GM19463 (cell line): ENCODE results near the gene BRICD5.

Experiments
- ATAC-seq: cut with Tn5 transposase; IDR thresholded peaks from one replicate; pipeline ENCODE4 v1.9.1; 2021; ENCODE audit warnings: mild to moderate bottlenecking, moderate library complexity; ENCODE audit not compliant: unreplicated experiment

The BRICD5 gene

DNA sequence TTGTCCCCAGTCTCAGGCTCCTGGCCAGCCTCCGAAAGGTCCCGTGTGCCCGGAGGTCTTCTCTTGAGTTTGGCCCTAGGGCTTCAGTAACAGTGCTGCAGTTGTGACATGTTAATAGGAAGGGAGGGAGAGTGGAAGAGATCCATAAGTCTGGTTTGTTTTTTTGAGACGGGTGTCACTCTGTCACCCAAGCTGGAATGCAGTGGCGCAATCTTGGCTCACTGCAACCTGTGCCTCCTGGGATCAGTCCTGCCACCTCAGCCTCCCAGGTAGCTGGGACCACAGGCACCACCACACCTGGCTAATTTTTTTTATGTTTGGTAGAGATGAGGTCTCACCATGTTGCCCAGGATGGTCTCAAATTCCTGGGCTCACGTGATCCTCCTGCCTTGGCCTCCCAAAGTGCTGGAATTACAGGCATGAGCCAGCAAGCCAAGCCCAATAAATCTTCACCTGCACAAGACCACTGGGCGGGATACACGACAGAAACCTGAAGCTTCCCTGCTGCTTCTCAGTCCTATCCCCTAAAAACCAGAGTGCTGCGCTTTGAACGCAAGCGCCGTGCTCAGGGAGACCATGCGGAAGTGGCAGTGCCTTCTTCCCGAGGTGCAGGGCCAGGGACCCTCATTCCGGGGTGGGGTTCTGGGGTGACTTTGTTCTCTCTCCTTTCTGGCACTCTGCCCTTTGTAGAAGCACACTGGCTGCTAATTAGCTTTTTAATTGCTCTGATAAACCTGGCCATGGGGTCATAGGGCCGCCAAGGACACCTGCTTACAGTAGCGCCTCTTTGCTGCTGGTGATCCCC is 44.2 kb downstream of the BRICD5 start:
- no peak for ATAC-seq

DNA sequence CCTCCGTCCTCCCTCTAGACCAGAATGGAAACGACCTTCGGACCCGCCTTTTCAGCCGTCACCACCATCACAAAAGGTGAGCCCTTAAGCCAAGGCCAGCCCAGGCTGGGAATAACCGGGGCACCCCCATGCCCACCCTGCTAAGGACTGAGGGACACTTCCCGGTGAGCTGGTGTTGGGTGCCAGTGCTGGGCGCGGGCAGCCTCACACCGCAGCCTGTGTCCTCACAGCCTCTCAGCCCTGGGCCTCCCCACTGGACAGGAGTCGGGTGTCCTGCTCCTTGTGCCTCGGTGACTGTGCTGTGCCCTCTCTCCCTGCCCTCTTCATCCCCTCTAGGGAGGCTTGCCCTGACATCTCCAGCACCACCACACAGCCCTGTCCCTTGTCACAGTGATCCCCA is 44.8 kb downstream of the BRICD5 start:
- ATAC-seq = no peak

DNA sequence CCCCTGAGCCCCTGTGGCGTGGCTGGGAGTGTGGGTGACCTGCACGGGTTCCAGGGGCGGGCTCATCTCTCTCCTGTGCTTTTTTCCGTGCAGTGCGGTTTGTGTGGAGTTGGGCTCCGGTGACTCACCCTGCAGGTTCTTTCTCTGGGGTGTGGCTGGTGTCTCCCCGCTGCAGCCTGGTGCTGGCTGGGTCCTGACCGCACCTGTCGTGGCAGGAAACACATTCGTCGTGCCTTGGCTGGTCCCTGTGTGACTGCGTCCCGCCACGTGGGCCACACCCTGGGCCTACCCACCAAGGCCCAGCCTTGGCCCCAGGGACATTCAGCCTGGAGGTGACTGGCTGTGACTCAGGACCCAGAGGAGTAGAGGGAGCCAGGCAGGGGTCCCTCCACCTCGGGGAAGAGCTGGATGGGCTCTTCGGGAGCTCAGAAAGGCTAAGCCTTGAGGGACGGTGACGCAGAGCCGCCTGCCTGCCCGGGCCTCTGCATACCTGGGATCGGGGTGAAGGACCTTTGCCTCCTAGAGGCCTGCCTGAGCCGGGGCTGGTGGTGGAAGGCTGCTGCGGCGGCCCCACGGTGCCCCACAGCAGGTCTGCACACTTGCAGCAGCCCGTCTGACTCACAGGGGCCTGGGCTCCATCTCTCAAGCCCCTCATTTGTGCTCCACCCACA is 47.3 kb downstream of the BRICD5 start:
- ATAC-seq = no peak

DNA sequence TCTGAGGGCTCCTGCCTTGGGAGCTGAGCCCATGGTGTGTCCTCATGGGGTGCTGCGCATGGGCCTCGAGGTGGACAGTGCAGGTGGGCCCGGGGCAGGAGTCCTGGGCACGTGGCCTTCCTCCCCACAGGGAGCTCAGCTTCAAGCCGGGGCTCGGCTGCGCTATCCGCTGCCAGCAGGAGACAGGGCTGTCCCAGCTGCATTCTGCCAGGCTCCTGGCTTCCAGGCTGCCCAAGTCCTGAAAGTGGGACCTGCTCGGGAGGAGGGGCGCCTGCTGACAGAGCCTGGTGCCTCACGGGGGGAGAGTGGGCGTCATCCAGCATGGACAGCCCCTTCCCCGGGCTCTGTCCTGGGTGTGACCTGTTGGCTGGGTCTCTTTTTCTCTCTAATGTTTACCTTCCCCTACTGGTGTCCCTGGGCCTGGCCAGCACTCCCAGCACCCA is 48.0 kb downstream of the BRICD5 start:
- no peak for ATAC-seq

DNA sequence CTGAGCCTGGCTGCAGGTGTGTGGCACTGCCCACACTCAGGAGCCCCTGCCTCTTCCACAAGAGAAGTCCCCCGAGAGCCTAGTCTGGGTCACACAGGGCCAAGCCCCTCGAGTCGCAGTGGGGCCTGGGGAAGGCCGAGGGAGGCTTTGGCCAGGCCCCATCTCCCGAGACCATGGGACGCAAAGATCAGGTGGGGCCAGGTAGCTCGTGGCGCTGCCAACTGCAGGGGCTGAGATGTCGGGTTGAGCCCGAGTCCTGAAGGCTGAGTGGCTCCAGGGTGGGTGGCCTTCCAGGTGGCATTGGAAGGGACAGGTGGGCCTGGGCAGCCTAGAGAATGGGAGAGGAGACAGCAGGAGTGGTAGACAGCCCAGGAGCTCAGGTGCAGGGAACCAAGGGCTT is 48.8 kb downstream of the BRICD5 start:
- ATAC-seq = no peak

DNA sequence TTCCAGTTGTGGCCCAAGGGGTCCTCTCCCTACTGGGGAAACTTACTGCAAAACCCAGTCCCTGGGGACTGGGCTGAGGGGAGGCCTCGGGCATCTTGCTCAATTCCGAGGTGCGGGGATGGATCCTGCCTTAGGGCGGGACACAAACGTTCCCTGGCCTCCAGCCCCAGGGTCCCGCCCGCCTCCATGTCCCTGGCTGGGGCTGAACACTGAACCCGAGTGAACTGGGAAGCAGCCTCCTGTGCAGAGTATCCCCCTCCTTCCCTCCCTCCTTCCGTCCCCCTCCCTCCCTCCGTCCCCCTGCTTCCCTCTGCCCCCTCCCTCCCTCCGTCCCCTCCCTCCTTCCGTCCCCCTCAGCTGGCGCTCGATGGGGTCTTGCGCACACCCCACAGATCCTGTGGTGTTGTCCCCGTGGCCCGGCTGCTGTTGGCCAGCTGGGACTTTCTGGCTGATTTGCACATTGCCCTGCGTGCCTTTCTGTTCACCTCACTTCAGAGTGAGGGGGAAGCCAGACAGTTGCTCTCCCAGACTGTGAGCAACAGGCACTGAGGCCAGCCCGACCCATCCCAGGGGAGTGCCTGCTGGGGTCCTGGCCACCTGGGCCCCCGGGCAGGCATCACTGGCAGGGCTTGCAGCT is 49.6 kb downstream of the BRICD5 start:
- ATAC-seq = no peak
